Calu3 (cell line): ENCODE data around the gene CARD18. TPM values are rescaled to one million over a fixed set of nuclear protein-coding genes. Genes with fewer than 3 reads are reported as not detected.
"Not testable (repeated sequence)": the region's sequence is repeated elsewhere in the genome, so short reads cannot be mapped to it uniquely, and the experiment has no call there.

Source experiments
- BruUV-seq: library from RNA; stranded (reverse); fragments of 400-500 nt; replicated peaks from 2 replicates; lab custom pipeline; 2021; lab: Mats Ljungman, UMichigan
- CTCF ChIA-PET: fragments of 300-600 bp; sonication (Branson Sonifier 250); formaldehyde crosslinking; loops from one replicate; lab custom pipeline; 2022; ENCODE audit warnings: antibody characterized with exemption; lab: Charles Lee
- DNase-seq: peaks from one replicate; pipeline ENCODE4 v3.0.0; 2022
- H3K27ac Mint-ChIP-seq: one replicate; pipeline ENCODE4 v1.8.0; 2022; ENCODE audit warnings: mixed read lengths; ENCODE audit not compliant: unreplicated experiment
- H3K27me3 Mint-ChIP-seq: one replicate; pipeline ENCODE4 v1.8.0; 2022; ENCODE audit warnings: mixed read lengths; ENCODE audit not compliant: unreplicated experiment
- H3K36me3 Mint-ChIP-seq: one replicate; pipeline ENCODE4 v1.8.0; 2022; ENCODE audit warnings: mild to moderate bottlenecking, moderate library complexity, mixed read lengths; ENCODE audit not compliant: insufficient read depth, unreplicated experiment
- H3K4me1 Mint-ChIP-seq: one replicate; pipeline ENCODE4 v1.8.0; 2022; ENCODE audit warnings: mild to moderate bottlenecking, low read depth, mixed read lengths; ENCODE audit not compliant: unreplicated experiment
- H3K4me3 Mint-ChIP-seq: one replicate; pipeline ENCODE4 v1.8.0; 2022; ENCODE audit warnings: mild to moderate bottlenecking, low read depth, moderate library complexity, mixed read lengths; ENCODE audit not compliant: unreplicated experiment
- H3K9me3 Mint-ChIP-seq: one replicate; pipeline ENCODE4 v1.8.0; 2022; ENCODE audit warnings: low read depth, mixed read lengths; ENCODE audit not compliant: unreplicated experiment
- CTCF ChIP-seq: fragments of 200-600 bp; IDR thresholded peaks from one replicate; pipeline ENCODE4 v1.8.0; 2022; ENCODE audit warnings: antibody characterized with exemption; ENCODE audit not compliant: unreplicated experiment
- intact Hi-C: fragments of 100-400 bp; cut with micrococcal nuclease; formaldehyde crosslinking; loops from one replicate; pipeline ENCODE4 v1.10.0; 2022; ENCODE audit not compliant: unreplicated experiment
- total RNA-seq: library from RNA; stranded (reverse); gene quantifications from 2 replicates; pipeline ENCODE4 v1.2.3, GENCODE V29; 2022

Gene CARD18
- total RNA-seq, 1 experiment from 2014 or later = not detected

- no peak for TF ChIP-seq CTCF
- intact Hi-C loops = no loop called here
- H3K9me3 Mint-ChIP-seq = no peaks in the 10 kb centered on the region
- BruUV-seq = no TSS peak
- H3K4me3 Mint-ChIP-seq = no peak overlapping the region
- CTCF ChIA-PET = no interaction called here
- DNase-seq = no peak
- no peaks in the 10 kb centered on the region for H3K36me3 Mint-ChIP-seq
- H3K27ac Mint-ChIP-seq = no peak overlapping the region
- H3K27me3 Mint-ChIP-seq = no peaks in the 10 kb centered on the region
- H3K4me1 Mint-ChIP-seq = no peaks in the 10 kb centered on the region
These were observed 28.9 kb downstream of the CARD18 start for GRCh38 chr11:105110688-105111030.

- no peaks in the 10 kb centered on the region for H3K27me3 Mint-ChIP-seq
- TF ChIP-seq CTCF = no peak
- intact Hi-C loops = no loop called here
- H3K4me3 Mint-ChIP-seq = no peak overlapping the region
- H3K4me1 Mint-ChIP-seq = no peaks in the 10 kb centered on the region
- no TSS peak for BruUV-seq
- no peak for DNase-seq
- no peaks in the 10 kb centered on the region for H3K36me3 Mint-ChIP-seq
- H3K9me3 Mint-ChIP-seq = no peaks in the 10 kb centered on the region
- CTCF ChIA-PET = no interaction called here
- H3K27ac Mint-ChIP-seq = no peak overlapping the region
These were observed 29.5 kb downstream of the CARD18 start for GRCh38 chr11:105109855-105110687.

GRCh38 chr11:105109321-105109720, 30.2 kb downstream of the CARD18 start:
- no peak for DNase-seq
- Mint-ChIP-seq H3K36me3 (no peaks in the 10 kb centered on the region), H3K27ac (no peak overlapping the region), H3K27me3 (no peaks in the 10 kb centered on the region), H3K9me3 (no peaks in the 10 kb centered on the region), H3K4me1 (no peaks in the 10 kb centered on the region), H3K4me3 (no peak overlapping the region)
- intact Hi-C loops = no loop called here
- CTCF ChIA-PET = no interaction called here
- no TSS peak for BruUV-seq
- TF ChIP-seq CTCF = no peak

- intact Hi-C loops = no loop called here
- H3K4me1 Mint-ChIP-seq = no peaks in the 10 kb centered on the region
- BruUV-seq = no TSS peak
- CTCF ChIA-PET = no interaction called here
- no peak for TF ChIP-seq CTCF
- no peaks in the 10 kb centered on the region for H3K27me3 Mint-ChIP-seq
- H3K36me3 Mint-ChIP-seq = no peaks in the 10 kb centered on the region
- H3K4me3 Mint-ChIP-seq = no peak overlapping the region
- no peak for DNase-seq
- H3K27ac Mint-ChIP-seq = no peak overlapping the region
- no peaks in the 10 kb centered on the region for H3K9me3 Mint-ChIP-seq
These were observed 31.3 kb downstream of the CARD18 start for GRCh38 chr11:105108247-105108646.

- BruUV-seq, DNase-seq, H3K4me1 Mint-ChIP-seq, H3K4me3 Mint-ChIP-seq, H3K27ac Mint-ChIP-seq, H3K36me3 Mint-ChIP-seq, CTCF ChIA-PET, H3K9me3 Mint-ChIP-seq, H3K27me3 Mint-ChIP-seq, intact Hi-C loops: not testable (repeated sequence)
These were observed 32.2 kb downstream of the CARD18 start for GRCh38 chr11:105107226-105107825.
